ENCODE results near the gene HYDIN.

GRCh38 chr16:70804734-70805169 lies 425.8 kb downstream of the HYDIN start:
- TF ChIP-seq, protein P1, sequence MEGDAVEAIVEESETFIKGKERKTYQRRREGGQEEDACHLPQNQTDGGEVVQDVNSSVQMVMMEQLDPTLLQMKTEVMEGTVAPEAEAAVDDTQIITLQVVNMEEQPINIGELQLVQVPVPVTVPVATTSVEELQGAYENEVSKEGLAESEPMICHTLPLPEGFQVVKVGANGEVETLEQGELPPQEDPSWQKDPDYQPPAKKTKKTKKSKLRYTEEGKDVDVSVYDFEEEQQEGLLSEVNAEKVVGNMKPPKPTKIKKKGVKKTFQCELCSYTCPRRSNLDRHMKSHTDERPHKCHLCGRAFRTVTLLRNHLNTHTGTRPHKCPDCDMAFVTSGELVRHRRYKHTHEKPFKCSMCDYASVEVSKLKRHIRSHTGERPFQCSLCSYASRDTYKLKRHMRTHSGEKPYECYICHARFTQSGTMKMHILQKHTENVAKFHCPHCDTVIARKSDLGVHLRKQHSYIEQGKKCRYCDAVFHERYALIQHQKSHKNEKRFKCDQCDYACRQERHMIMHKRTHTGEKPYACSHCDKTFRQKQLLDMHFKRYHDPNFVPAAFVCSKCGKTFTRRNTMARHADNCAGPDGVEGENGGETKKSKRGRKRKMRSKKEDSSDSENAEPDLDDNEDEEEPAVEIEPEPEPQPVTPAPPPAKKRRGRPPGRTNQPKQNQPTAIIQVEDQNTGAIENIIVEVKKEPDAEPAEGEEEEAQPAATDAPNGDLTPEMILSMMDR (IDR thresholded peaks at IDR 0.05), result no peak
- no peak for TF ChIP-seq POLR2AphosphoS5 (IDR thresholded peaks at IDR 0.05)
